Measurements from ENCODE around the gene ADPRS.

The ADPRS gene

DNA sequence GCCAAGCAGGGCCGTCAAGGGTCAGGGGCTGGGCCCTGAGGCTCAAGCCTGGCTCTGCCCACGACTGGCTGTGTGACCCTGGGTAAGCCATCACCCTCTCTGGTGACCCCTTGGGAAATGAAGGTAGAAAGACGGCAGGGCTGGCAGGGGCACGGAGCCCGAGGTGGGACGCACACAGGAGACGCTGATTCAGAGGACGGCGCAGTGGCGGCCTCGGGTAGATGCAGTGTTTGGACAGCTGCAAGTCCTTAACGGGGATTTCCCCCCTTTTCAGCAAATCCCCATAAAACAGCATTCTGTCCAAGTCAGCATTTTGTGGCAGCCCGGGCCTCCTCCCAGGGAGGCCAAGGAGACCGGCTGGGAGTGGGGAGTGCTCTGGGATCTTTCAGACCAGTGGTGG, 19.6 kb downstream of the ADPRS start:
- no peak for DNase-seq (ENCODE audit: low read depth)

DNA sequence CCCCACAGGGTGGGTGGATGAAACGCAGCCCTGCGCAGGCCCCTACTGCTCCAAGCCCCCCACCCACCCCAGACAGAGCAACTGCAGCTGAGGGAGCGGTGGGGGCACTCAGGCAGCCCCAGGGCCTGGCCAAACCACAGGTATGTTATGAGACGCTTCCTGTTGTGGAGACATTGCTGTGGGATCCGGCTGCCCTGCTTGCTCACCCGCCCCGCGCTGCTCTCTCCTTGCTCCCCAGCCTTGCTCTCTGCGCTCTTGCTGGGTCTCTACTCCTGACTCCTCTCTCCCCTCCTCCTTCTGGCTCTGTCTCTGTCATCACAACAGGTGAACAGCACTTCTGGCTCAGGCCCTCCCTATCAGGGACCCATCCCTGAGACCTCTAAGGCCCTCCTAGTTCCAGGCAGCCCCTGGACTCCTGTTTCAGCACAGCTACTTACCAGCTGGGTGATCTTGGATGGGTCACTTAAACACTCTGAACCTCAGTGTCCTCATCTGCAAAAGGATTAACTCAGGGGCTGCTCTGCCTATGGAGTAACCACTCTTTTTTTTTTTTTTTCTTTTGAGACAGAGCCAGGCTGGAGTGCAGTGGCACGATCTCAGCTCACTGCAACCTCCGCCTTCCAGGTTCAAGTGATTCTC, 20.5 kb downstream of the ADPRS start:
- DNase-seq (ENCODE audit: low read depth), result peak; percentile 31

DNA sequence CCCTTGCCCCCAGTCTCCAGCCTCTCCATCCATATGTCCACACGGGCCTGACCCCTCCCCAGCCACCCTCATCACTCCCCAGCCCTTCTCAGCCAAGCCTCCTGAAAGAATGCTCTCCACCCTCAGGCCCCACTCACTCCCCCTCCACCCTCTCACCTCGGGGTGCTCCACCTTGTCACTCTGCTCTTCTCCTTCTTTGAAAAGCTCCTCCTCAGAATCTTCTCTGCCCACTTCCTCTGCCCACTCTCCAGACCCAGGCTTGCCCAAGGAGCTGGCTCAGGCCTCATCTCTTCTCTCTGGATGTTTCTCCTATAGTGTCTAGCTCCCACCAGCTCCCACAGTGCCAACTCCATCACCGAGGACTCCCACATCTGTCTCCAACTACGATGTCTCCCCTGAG, 22.5 kb downstream of the ADPRS start:
- no peak for DNase-seq (ENCODE audit: low read depth)

DNA sequence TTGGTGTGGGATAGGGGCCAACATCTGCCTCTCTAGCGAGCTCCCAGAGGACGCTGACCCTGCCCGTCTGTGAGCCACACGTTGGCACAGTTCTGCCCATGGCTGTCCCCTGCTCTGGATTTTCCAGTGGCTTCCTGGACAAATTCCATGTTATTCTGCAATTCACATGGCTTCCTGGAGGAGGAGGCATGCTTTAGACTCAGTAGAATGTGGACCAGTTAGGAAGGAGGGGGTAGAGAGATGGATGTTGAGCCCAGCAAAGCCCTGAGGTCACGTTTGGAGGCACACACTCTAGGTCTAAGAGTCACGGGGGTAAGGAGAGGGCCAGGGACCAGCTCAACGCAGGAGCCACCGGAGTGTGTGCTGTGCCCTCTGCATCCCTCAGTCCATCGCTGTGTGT, 24.1 kb downstream of the ADPRS start:
- no peak for DNase-seq (ENCODE audit: low read depth)

DNA sequence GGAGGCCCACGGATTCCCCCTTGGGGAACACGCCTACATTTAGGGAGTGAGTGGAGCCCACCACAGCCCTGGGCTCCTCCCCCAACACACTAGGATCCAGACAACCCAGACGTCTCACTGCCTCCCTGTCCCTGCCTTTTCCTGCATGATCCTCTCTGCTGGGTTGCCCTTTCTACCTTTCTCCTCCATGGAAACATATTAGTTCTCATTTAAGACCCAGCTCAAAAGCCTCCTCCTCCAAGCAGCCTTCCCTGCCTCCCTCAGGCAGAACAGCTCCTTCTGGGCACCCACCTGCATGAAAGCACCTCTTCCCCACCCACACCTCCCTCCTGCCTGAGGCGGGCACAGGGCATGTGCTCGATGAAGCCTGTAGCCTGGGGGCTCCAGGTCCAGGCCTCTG, 25.7 kb downstream of the ADPRS start:
- no peak for DNase-seq (ENCODE audit: low read depth)

DNA sequence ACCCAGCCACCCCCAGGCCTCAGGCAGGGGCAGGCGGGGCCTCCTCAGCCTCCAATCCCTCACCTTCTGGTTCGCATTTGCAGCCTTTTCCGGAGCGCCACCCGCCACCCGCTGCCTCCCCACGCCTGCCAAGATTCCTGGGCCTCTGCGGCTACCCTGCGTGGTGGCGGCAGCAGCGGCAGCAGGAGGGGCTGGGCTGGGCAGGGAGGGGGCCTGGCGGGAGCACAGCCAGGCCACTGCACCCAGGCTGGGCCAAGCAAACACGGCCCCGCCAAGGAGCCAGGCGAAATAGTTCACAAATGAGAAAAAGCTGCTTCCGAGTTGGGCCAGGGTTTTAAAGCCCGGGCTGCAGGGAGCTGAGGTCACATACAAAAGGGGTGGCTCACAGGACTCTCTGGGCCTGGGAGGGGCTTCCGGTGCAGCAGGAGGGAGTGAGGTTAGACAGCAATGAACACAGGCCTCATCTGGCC, 26.5 kb downstream of the ADPRS start:
- no peak for DNase-seq (ENCODE audit: low read depth)

DNA sequence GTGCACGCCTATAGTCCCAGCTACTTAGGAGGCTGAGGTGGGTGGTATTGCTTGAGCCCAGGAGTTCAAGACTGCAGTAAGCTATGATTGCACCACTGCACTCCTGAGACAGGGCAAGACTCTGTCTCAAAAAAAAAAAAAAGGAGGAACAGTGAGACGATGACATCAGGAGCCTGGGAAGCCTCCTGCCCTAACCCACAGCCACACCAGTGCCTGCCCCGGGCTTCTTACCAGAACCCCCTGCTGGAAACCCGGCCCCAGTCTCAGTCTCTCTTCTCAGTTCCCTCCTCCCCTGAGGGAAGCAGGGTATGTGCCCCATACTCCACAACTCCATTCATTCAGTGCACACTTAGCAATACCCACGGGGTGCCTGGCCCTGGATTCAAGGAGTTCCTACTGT, 27.2 kb downstream of the ADPRS start:
- no peak for DNase-seq (ENCODE audit: low read depth)

DNA sequence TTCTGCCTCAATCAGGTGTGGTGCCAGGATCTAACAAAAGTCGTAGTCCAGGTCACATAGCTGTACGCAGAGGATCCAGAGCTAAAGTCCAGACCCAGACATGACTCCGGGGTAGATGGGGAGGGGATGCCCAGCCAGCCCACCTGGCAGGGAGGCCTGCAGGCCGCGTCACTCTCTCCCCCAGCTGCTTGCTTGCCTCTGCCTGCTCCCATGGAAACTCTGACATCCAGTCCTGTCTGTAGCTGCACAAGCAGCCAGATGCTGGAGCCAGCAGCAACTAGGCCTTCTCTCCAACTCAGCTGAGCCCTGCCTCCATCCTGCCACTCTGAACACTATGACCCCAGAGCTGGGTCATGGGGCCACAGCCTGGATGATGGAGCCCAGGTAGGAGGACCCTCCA, 28.2 kb downstream of the ADPRS start:
- DNase-seq (ENCODE audit: low read depth), result no peak

DNA sequence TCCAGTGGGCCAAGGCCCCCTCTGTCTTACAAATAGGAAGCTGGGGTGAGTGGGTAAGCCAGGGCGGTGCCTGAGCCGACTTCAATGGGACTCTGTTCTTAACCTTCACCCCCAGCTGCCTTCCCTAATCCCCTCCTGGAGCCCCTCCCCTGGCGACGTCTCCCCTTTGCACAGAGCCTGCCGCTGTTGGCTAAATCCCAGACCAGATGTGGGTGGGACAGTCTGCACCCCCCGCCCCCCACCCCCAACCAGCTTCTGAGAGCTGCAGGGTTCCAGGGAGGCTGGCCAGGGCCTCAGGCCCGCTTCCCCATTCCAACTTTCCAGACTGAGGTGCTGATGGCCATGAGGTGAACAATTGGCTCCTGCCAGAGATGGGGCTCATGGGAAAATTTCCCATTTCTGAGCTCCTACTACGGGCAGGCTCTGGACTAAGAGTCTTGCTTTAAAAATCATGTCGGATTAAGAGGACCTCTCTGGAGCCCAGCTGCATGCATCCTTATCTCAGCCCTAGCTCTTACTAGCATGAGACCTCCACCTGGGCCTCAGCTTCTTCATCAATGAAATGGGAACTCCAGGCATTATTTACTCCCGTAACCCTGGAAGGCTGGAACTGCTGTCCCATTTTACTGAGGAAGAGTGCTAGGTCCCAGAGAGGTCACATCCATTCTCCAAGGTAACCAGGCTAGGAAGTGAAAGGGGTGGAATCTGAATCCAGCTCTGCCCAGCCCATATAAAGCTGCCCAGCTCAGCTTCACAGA, 29.9 kb downstream of the ADPRS start:
- no peak for DNase-seq (ENCODE audit: low read depth)

DNA sequence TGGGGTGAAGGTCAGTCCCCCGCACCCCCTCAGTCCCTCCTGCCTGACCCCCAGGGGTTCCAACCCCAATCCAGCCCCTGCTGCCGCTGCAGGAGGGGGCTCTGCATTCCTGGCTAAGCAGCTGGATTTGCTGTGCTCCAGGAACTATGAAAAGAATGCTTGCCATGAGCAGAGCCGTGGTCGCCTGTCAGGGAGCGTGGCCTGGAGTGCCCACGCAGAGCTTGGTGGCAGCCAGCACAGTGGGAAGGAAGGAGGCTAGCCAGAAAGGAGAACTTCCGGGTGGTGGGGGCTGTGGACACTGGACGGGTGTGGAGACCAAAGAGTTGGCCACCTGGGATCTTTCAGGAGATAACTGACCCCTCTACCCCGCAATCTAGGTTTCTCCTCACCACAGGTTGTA, 30.8 kb downstream of the ADPRS start:
- DNase-seq (ENCODE audit: low read depth), result no peak

DNA sequence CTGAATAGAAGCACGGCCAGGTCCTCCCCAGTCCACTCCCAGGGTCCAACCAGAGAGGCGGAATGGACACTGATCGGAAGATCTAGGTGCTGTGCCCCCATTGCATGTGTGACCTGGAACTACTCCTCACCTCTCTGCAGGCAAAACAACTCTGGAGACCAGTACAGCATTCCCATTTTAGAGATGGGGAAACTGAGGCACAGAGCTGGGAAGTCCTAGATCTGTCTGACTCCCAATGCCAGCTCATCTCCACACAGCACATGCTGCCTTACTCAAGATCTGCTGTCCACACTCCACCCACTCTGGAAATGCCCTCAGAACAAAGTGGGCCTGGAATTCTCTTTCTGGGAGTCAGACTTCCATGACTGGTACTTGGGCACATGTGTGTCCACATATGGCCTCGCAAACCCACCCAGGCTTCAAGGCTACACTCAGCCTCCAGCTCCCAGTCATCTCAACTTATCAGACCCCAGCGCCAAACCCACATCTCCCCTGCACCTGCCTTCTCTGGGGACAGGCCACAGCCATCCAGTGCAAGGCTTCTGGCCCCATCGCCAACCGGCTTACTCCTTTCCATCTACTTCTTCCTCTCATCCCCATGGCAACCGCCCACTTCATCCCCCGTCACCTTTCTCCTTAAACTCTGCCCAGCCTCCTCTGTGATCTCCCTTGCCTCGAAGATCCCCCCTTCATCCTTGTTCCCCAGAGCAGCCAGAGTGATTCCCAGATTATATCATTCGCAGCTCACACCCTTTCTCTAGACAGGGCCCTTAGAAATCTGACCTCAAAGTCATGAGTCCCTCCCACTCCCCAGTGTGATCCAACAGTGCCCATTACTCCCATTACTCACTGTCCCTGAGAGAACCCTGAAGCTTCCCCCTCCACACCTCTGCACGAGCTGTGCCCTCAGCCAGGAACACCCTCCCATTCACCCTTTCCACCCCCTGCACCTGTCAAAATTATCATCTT, 33.7 kb downstream of the ADPRS start:
- no peak for DNase-seq (ENCODE audit: low read depth)

DNA sequence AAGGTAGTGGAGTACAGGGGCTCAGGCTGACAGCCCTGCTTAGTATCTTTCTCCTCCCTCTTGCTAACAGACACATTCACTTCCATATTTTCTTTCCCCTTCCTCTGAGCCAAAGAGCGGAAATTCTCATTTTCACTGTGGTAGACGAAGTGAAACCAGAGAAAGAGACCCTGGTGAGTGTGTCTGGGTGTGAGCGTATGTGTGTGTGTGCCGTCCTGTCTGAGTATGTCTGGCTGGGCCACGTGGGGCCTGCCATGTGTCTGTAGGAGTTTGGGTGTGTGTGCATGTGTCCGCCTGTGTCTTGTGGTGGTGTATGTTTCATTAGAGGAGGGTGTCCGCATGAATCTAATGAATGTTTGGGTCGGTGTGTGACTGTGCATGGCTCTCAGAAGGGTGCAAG, 34.7 kb downstream of the ADPRS start:
- no peak for DNase-seq (ENCODE audit: low read depth)

DNA sequence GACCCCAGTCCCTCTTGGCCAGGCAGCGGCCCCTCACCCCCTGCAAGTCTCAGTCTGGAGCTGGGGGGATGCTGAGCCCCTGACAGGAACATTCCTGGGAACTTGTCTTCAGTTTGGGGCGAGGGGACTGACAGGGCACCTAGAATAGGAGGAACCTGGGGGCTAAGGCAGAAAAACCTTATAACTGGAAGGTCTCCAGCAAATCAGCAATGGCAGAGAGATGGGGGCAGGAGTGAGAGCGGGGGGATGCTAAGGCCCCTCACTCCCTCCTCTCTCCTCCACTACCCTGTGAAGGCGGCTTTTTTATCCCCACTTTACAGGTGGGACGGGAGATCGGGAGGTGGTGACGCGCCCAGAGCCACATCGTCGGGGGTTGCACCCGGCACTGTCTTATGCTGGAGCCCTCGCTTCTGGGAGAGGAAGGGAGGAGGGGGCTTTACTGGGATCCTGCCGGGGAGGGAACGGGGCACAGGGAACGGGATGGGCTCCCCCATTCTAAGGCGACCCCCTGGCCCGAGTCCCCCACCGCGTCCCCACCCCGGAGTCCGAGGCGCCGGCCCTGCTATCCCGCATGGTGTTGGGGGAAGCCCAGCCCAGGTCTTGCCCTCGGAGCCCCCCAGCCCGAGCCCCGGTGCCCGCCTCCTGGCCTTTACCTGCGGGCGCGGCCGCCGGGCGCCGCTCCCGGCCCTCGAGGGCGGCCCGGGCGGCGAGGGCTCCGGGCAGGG, 35.9 kb downstream of the ADPRS start:
- no peak for DNase-seq (ENCODE audit: low read depth)

DNA sequence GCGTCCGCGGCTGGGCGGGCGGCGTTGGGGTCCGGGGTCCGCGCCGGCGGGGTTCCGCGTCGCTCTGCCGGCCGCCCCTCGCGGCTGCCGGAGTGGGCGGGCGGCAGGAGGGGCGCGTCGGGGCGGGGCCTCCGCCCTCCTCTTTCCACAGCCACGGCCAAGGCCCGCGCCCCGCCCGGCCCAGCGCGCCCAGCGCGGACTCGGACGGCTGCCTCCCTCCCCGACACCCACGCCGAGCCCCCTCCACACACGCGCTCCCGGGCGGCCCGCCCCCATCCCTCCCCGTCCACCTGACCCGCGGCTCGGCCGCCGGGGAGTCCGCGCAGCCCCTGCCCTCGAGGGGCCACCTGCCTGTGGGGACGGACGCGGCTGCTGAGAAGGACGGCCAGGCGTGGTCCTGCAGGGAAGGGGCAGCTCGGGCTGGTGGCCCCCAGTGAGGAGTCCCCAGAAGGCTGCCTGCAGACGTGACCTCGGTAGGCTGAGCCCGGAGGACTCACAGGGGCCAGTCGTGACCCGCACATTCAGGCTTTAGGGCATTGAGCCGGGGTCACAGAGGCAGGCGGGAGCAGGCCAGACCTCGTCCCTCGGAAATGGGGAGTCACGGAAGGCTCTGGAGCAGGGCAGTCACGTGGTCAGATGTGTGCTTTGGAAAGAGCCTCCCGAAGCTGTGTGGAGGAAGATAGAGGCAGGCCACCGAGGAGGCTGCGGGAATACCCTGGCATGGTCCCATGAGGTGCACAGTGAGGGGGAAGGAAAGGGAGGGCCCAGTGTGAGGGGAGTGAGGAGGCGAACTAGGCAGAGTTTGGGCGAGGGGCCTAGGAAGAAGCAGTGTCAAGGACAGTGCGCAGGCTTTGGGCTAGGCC, 36.7 kb downstream of the ADPRS start, which contains the start of gene COL8A2:
Gene COL8A2 (minus strand): TSS at position 94 of the 863 bp plus-strand sequence. CDS start 24,980 bp downstream, outside the sequence.
- no peak for DNase-seq (ENCODE audit: low read depth)

DNA sequence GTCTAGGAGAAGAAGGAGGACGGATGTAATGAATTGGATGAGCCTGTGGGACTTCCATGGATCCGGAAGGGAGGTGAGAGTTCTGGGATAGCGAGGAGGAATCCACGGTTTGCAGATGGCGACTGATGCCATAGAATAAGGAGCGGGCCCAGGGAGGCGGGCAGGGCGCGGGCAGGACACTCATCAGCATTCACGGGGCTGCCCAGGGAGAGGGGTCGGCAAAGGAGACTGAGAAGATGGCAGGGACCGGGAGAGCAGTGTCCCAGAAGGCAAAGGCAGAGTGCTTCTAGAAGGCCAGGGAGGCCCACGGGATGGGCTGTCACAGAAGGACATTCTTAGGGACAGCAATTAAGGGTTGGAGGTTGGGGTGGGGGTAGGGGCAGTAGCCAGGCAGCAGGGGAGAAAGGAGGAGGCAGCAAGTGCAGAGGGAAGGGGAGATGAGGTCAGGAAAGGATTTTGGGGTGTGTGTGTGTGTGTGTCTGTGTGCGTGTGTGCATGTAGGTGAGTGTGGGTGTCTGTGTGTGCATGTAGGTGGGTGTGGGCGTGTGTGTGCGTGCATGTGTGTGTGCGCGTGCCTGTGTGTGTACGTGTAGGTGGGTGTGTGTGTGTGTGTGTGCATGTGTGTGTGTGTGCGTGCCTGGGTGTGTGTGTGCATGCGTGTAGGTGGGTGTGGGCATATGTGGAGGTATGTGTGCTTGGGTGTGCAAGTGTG, 37.5 kb downstream of the ADPRS start:
- no peak for DNase-seq (ENCODE audit: low read depth)

DNA sequence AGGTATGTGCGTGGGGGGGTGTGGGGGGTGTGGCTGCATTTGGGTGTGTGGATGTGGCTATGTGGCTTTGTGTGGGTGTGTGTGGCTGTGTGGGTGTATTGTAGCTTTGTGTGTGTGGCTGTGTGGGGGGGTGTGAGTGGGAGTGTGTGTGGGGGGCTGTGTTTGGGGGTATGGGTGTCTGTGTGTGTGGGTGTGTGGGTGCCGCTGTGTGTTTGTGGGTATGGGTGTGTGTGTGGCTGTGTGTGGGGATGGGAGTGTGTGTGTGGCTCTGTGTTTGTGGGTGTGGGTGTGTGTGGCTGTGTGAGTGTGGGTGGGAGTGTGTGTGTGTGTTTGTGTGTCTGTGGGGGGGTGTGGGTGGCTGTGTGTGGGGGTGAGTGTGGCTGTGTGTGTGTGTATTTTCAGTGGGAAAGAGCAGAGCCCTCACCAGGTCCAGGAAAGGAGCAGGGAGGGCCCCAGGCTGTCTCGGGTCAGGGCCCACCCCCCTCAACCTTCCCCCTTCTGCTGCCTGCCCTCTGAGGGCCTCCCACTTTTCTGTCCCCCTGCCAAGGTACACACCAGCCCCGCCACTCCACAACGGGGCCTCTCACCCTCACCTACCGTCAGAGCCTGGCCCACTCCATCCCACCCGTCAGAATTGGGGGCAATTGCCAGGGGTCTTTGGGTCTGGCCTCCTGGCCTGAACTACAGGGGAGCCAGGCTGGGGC, 38.3 kb downstream of the ADPRS start:
- no peak for DNase-seq (ENCODE audit: low read depth)

DNA sequence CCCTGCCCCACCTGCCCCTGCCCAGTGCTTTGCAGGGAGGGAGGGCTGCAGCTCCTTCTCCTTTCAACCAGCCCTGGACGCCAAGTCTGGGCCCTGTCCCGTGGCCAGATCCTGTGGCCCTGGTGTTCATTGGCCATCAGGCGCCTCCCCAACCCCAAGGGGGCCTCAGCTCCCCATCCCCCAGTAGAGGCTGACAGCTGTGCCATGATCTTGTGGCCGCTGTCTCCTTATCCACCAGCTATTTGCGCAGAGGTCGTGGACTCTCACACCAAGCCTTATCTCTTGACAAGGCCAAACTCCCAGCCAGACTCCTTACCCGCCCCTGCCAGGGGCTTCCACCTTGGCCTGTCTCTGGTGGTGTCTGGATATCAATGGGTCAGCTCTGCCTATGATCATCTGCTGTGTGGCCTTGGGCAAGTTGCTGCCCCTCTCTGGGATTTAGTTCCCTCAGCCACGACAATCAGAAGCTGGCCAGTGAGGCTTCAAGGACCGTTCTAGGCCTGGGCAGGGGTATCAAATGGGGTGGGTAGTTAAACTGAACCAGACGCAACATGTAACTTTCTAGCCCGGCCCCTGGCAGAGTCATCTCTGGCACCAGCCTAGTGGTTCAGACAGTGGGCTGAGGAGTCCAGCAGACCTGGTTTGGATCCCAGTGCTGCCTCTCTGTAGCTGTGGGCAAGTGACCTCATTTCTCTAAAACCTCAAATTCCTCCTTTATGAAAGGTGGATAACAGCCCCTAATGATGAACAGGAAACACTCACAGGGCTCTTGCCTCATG, 39.6 kb downstream of the ADPRS start:
- DNase-seq (ENCODE audit: low read depth), result no peak

DNA sequence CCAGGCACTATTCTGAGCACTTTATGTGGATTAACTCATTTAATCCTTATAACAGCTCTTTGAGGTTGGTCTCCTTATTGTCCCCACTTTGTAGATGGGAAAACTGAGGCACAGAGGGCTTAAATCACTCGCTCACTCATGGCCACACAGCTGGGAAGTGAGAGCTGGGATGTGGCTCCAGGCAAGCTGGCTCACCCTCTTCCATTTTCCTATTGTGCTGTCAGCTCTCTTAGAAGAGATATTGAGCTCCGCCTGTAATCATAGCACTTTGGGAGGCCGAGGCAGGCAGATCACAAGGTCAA, 40.2 kb downstream of the ADPRS start:
- DNase-seq (ENCODE audit: low read depth), result no peak

DNA sequence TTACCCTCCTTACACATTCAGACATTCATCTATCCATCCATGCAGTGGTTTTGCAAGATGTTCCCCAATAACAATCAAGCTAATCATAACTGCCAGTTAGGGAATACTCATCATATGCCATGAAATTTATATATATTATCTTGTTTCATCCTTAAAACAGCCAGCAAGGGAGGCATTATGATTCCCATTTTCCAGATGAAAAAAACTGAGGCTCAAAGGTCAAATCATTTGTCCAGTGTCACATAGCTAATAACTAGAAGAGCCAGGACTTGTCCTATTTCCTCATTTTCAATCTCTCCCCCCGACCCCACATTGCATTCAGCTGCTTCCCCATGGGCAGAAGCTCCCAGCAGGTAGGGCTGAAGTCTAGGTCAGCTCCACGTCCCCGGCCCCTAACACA, 43.3 kb downstream of the ADPRS start:
- no peak for DNase-seq (ENCODE audit: low read depth)
